GM23338 (cell line): Measurements from ENCODE around the gene SHISA4. TPM values are rescaled to one million over a fixed set of nuclear protein-coding genes. Genes with fewer than 3 reads are reported as not detected.

Experiments
- ATAC-seq: fragments of 200-7000 bp; cut with Tn5 transposase; 3 replicates; pipeline ENCODE4 v1.9.1; 2020
- DNase-seq: peaks from one replicate; pipeline ENCODE4 v3.0.0-alpha.2; 2015; ENCODE audit warnings: low spot score
- H2AFZ ChIP-seq: fragments of 200-600 bp; sonication (generic); 2 replicates; pipeline ENCODE4 v1.8.0; 2016; ENCODE audit warnings: antibody characterized with exemption, mild to moderate bottlenecking, moderate library complexity
- H3F3A ChIP-seq: fragments of 200-600 bp; sonication (generic); replicated peaks from 2 replicates; pipeline ENCODE4 v1.8.0; 2017; ENCODE audit warnings: antibody characterized with exemption, mixed run types, low read depth
- H3K27ac ChIP-seq: fragments of 200-600 bp; sonication (generic); 2 replicates; pipeline ENCODE4 v1.6.1; 2016; ENCODE audit warnings: low read depth
- H3K27me3 ChIP-seq: fragments of 200-600 bp; sonication (generic); 2 replicates; pipeline ENCODE4 v1.8.0; 2016; ENCODE audit warnings: mild to moderate bottlenecking, mixed run types, moderate library complexity; ENCODE audit not compliant: insufficient read depth
- H3K36me3 ChIP-seq: fragments of 200-600 bp; sonication (generic); 2 replicates; pipeline ENCODE4 v1.8.0; 2016; ENCODE audit warnings: mild to moderate bottlenecking; ENCODE audit not compliant: insufficient read depth
- H3K4me1 ChIP-seq: fragments of 200-600 bp; sonication (generic); 2 replicates; pipeline ENCODE4 v1.8.0; 2016; ENCODE audit warnings: mild to moderate bottlenecking, moderate library complexity; ENCODE audit not compliant: insufficient read depth
- H3K4me2 ChIP-seq: fragments of 200-600 bp; sonication (generic); 2 replicates; pipeline ENCODE4 v1.7.1; 2017; ENCODE audit warnings: mixed run types
- H3K4me3 ChIP-seq: fragments of 200-600 bp; sonication (generic); 2 replicates; pipeline ENCODE4 v1.6.1; 2016; ENCODE audit warnings: mixed run types
- H3K79me2 ChIP-seq: fragments of 200-600 bp; sonication (generic); replicated peaks from 2 replicates; pipeline ENCODE4 v1.8.0; 2017; ENCODE audit warnings: mild to moderate bottlenecking; ENCODE audit not compliant: insufficient read depth
- H3K9me2 ChIP-seq: fragments of 200-600 bp; sonication (generic); 2 replicates; pipeline ENCODE4 v1.8.0; 2017; ENCODE audit not compliant: insufficient read depth
- H4K20me1 ChIP-seq: fragments of 200-600 bp; sonication (generic); replicated peaks from 2 replicates; pipeline ENCODE4 v1.8.0; 2017; ENCODE audit warnings: mild to moderate bottlenecking; ENCODE audit not compliant: insufficient read depth
- H3K27ac Mint-ChIP-seq: 2 replicates; pipeline ENCODE4 v1.8.0; 2020; ENCODE audit warnings: inconsistent platforms, mild to moderate bottlenecking, moderate library complexity, mixed read lengths
- H3K27me3 Mint-ChIP-seq: 3 replicates; pipeline ENCODE4 v1.8.0; 2022; ENCODE audit warnings: low read depth, mild to moderate bottlenecking, moderate library complexity, mixed read lengths, inconsistent platforms; ENCODE audit not compliant: insufficient read depth, poor library complexity
- H3K36me3 Mint-ChIP-seq: 3 replicates; pipeline ENCODE4 v1.8.0; 2021; ENCODE audit warnings: low read depth, mild to moderate bottlenecking, inconsistent platforms, moderate library complexity, mixed read lengths
- H3K4me1 Mint-ChIP-seq: 3 replicates; pipeline ENCODE4 v1.8.0; 2020; ENCODE audit warnings: mild to moderate bottlenecking, inconsistent platforms, mixed read lengths
- H3K4me3 Mint-ChIP-seq: 3 replicates; pipeline ENCODE4 v1.8.0; 2021; ENCODE audit warnings: moderate library complexity, mild to moderate bottlenecking, inconsistent platforms, mixed read lengths
- H3K9me3 Mint-ChIP-seq: 3 replicates; pipeline ENCODE4 v1.8.0; 2020; ENCODE audit warnings: moderate library complexity, mild to moderate bottlenecking, inconsistent platforms, mixed read lengths
- JUNB ChIP-seq: IDR thresholded peaks from one replicate; pipeline ENCODE4 v1.6.1; 2016; ENCODE audit warnings: antibody characterized with exemption; ENCODE audit not compliant: unreplicated experiment
- POLR2AphosphoS5 ChIP-seq: IDR thresholded peaks from 2 replicates; pipeline ENCODE4 v1.6.1; 2016; ENCODE audit warnings: antibody characterized with exemption, low read depth
- REST ChIP-seq: IDR thresholded peaks from one replicate; pipeline ENCODE4 v1.6.1; 2018; ENCODE audit warnings: antibody characterized with exemption; ENCODE audit not compliant: unreplicated experiment
- STAT1 ChIP-seq: IDR thresholded peaks from one replicate; pipeline ENCODE4 v1.6.1; 2016; ENCODE audit warnings: antibody characterized with exemption; ENCODE audit not compliant: unreplicated experiment
- ZNF331 ChIP-seq: fragments of 250-450 bp; sonication (Bioruptor Pico); IDR thresholded peaks from 2 replicates; pipeline ENCODE4 v1.5.0; 2020; ENCODE audit warnings: low read depth, mild to moderate bottlenecking, moderate library complexity
- ZNF462 ChIP-seq: fragments of 250-450 bp; sonication (Bioruptor Pico); IDR thresholded peaks from 2 replicates; pipeline ENCODE4 v1.5.0; 2020; ENCODE audit warnings: mild to moderate bottlenecking, moderate library complexity
- polyA plus RNA-seq: library from polyadenylated mRNA; unstranded; fragments of >200 nt; fragmentation: Nextera tagmentation; extraction: Ambion mirVana; gene quantifications from 2 replicates; pipeline ENCODE4 v1.2.1, GENCODE V29; 2016
- total RNA-seq: library from RNA; depleted of rRNA; stranded (reverse); fragments of >200 nt; shearing (Covaris generic); gene quantifications from 2 replicates; pipeline ENCODE4 v1.2.3, GENCODE V29; 2014

The SHISA4 gene
- total and polyA plus RNA-seq, 2 experiments from 2014 or later: 8.0 to 9.2 TPM

DNA sequence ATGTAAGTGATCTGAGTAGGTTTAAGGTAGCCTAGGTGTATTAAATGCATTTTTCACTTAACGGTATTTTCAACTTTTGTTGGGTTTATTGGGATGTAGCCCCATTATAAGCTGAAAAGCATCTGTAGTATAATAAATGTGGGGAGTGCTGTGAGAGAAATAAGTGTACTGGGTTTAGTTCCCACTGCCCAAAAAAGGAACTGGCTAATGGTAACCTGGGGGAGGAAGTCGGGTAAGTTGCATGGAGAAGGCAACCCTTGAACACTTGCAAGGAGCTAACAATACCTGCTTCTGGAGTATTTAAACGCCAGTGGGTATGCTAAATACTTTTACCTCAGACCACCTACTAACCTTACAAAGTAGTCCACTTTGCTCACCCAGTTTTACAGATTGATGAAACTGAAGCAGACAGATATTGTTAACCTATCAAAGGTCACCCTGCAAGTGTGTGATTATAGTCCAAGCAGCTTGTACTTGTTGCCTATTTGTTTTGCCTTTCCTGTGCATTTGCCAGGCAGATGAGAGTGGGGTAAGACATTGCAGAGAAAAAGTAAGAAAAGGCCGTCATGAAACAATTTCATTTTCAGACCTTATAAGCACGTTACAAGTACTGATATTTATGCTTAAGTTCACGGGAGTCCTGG, 7.6 kb upstream of the SHISA4 start:
- Mint-ChIP-seq H3K36me3 (peaks cover 15% of the 10 kb centered on the region), H3K4me1 (peaks cover 38% of the 10 kb centered on the region), H3K27ac (no peak overlapping the region), H3K27me3 (peaks cover 5% of the 10 kb centered on the region), H3K4me3 (no peak overlapping the region), H3K9me3 (no peaks in the 10 kb centered on the region)
- H3K36me3 ChIP-seq: peaks cover 8% of the 10 kb centered on the region; the same call in 1 of the 2 replicates
- H3F3A ChIP-seq: peaks cover 14% of the 10 kb centered on the region; the same call in 1 of the 2 replicates
- H3K9me2 ChIP-seq: no peaks in the 10 kb centered on the region
- no peak overlapping the region for H2AFZ ChIP-seq
- TF ChIP-seq ZNF331 (CRISPR knock-in tag): no peak
- no peak for TF ChIP-seq ZNF462 (CRISPR knock-in tag)
- no peak for TF ChIP-seq STAT1
- no peak for TF ChIP-seq REST
- TF ChIP-seq POLR2AphosphoS5: peak; percentile 21; the same call in 1 of the 2 replicates
- TF ChIP-seq JUNB: no peak
- no peaks in the 10 kb centered on the region for H3K79me2 ChIP-seq
- no peaks in the 10 kb centered on the region for H3K27me3 ChIP-seq
- H3K4me1 ChIP-seq: peaks cover 10% of the 10 kb centered on the region
- no peak for ATAC-seq
- no peak overlapping the region for H3K27ac ChIP-seq
- no peak overlapping the region for H3K4me2 ChIP-seq
- H3K4me3 ChIP-seq: no peak overlapping the region
- H4K20me1 ChIP-seq: no peaks in the 10 kb centered on the region; the same call in 1 of the 2 replicates
- DNase-seq: no peak
